ENCODE results near the gene ZNF219.

The ZNF219 gene

GRCh38 chr14:21066882-21067502, 31.5 kb downstream of the ZNF219 start:
- no peak for DNase-seq (ENCODE audit: low read depth)

- no peak for DNase-seq (ENCODE audit: low read depth)
Measured at GRCh38 chr14:21063479-21063878, 35.0 kb downstream of the ZNF219 start.

- DNase-seq (ENCODE audit: low read depth): no peak
Measured at GRCh38 chr14:21061347-21061668, 37.1 kb downstream of the ZNF219 start.

GRCh38 chr14:21060614-21061346, 37.7 kb downstream of the ZNF219 start:
- no peak for DNase-seq (ENCODE audit: low read depth)

GRCh38 chr14:21059842-21060613, 38.4 kb downstream of the ZNF219 start:
- no peak for DNase-seq (ENCODE audit: low read depth)

- no peak for DNase-seq (ENCODE audit: low read depth)
Measured at GRCh38 chr14:21058903-21059302, 39.6 kb downstream of the ZNF219 start.

GRCh38 chr14:21057803-21058675, 40.4 kb downstream of the ZNF219 start, which contains the start of gene RNASE8:
Gene RNASE8, plus strand, starts transcription at chr14:21057822. Its CDS starts 71 bp downstream, at chr14:21057893.
- no peak for DNase-seq (ENCODE audit: low read depth)

GRCh38 chr14:21056520-21057163, 41.8 kb downstream of the ZNF219 start:
- DNase-seq (ENCODE audit: low read depth): no peak

GRCh38 chr14:21055432-21056117, 42.9 kb downstream of the ZNF219 start:
- no peak for DNase-seq (ENCODE audit: low read depth)

GRCh38 chr14:21054768-21055145, 43.7 kb downstream of the ZNF219 start:
- no peak for DNase-seq (ENCODE audit: low read depth)

GRCh38 chr14:21054123-21054767, 44.2 kb downstream of the ZNF219 start:
- DNase-seq (ENCODE audit: low read depth): no peak

GRCh38 chr14:21053184-21054122, 45.0 kb downstream of the ZNF219 start:
- DNase-seq (ENCODE audit: low read depth): no peak

GRCh38 chr14:21050597-21050996, 47.9 kb downstream of the ZNF219 start:
- no peak for DNase-seq (ENCODE audit: low read depth)

- no peak for DNase-seq (ENCODE audit: low read depth)
Measured at GRCh38 chr14:21049271-21049673, 49.2 kb downstream of the ZNF219 start.

- DNase-seq (ENCODE audit: low read depth): no peak
Measured at GRCh38 chr14:21048638-21049037, 49.8 kb downstream of the ZNF219 start.

GRCh38 chr14:21047378-21047781, 51.1 kb downstream of the ZNF219 start:
- DNase-seq (ENCODE audit: low read depth): no peak

GRCh38 chr14:21043974-21044618, 54.4 kb downstream of the ZNF219 start:
- DNase-seq (ENCODE audit: low read depth): no peak

- DNase-seq (ENCODE audit: low read depth): no peak
Measured at GRCh38 chr14:21043387-21043973, 55.0 kb downstream of the ZNF219 start.

Data from activated T-helper 9 cell treated with anti-CD3 and anti-CD28 coated beads, Interleukin-2, amount 50 U/mL, for 16 hours (primary cell).